Left ventricle myocardium inferior (tissue), 1 donor: ENCODE results near the gene TMEM131L. TPM values are rescaled to one million over a fixed set of nuclear protein-coding genes. Genes with fewer than 3 reads are reported as not detected.

Experiments used
- DNase-seq: peaks from one replicate; pipeline ENCODE4 v3.0.0-alpha.2; 2020
- H3K27ac ChIP-seq: fragments of 200-600 bp; replicated peaks from 2 replicates; pipeline ENCODE4 v1.8.0; 2021
- H3K27me3 ChIP-seq: fragments of 200-600 bp; 2 replicates; pipeline ENCODE4 v1.8.0; 2021; ENCODE audit warnings: low read depth
- H3K36me3 ChIP-seq: fragments of 200-600 bp; 2 replicates; pipeline ENCODE4 v1.8.0; 2021
- H3K4me1 ChIP-seq: fragments of 200-600 bp; 2 replicates; pipeline ENCODE4 v1.8.0; 2021
- H3K4me3 ChIP-seq: fragments of 200-600 bp; 2 replicates; pipeline ENCODE4 v1.8.0; 2021; ENCODE audit warnings: mild to moderate bottlenecking, moderate library complexity
- H3K9me3 ChIP-seq: fragments of 200-600 bp; replicated peaks from 2 replicates; pipeline ENCODE4 v1.8.0; 2021
- CTCF ChIP-seq: fragments of 200-600 bp; IDR thresholded peaks from 2 replicates; pipeline ENCODE4 v1.8.0; 2021; ENCODE audit warnings: antibody characterized with exemption, mild to moderate bottlenecking, borderline replicate concordance
- intact Hi-C: fragments of 100-400 bp; cut with micrococcal nuclease; formaldehyde crosslinking; loops from one replicate; pipeline ENCODE4 v1.11.0; 2022
- total RNA-seq: library from RNA; stranded (reverse); fragmentation: NEBNext Ultra II Directional; extraction: Animal tissue kit (Norgen Biotek cat#: 25700); gene quantifications from one replicate; pipeline ENCODE4 v1.2.1, GENCODE V29; 2021
- donor health status: DM: no; HTN: yes; CAD: no; lungs with severe emphysema.

TMEM131L gene
- total RNA-seq, 1 donor from 2014 or later: 14.9 TPM

DNA sequence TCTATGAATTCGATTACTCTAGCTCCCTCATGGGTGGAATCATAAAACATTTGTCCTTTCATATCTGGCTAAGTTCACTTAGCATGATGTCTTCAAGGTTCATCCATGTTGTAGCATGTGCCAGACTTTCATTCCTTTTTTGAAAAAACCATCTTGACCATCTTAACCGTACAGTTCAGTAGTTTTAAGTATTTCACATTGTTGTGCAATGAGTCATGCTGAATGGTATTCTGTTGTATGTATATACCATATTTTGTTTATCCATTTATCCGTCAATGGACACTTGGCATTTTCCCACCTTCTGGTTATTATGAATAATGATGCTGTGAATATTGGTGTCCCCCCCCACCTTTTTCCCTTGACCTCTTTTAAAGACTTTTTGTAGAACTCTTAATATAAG, 145.5 kb downstream of the TMEM131L start:
- H3K27ac ChIP-seq: no peak overlapping the region
- intact Hi-C loops: no loop called here
- no peak for DNase-seq
- peaks cover 37% of the 10 kb centered on the region for H3K36me3 ChIP-seq
- TF ChIP-seq CTCF: no peak
- no peak overlapping the region for H3K4me3 ChIP-seq
- peaks cover under 1% of the 10 kb centered on the region for H3K4me1 ChIP-seq
- H3K27me3 ChIP-seq: no peaks in the 10 kb centered on the region
- no peaks in the 10 kb centered on the region for H3K9me3 ChIP-seq

- Histone ChIP-seq H3K27me3 (no peaks in the 10 kb centered on the region), H3K27ac (no peak overlapping the region), H3K9me3 (no peaks in the 10 kb centered on the region), H3K36me3 (peaks cover 39% of the 10 kb centered on the region), H3K4me3 (no peak overlapping the region), H3K4me1 (no peaks in the 10 kb centered on the region)
- no peak for DNase-seq
- intact Hi-C loops: no loop called here
- TF ChIP-seq CTCF: no peak
These were observed 146.7 kb downstream of the TMEM131L start for GRCh38 chr4:153612878-153613277.

DNA sequence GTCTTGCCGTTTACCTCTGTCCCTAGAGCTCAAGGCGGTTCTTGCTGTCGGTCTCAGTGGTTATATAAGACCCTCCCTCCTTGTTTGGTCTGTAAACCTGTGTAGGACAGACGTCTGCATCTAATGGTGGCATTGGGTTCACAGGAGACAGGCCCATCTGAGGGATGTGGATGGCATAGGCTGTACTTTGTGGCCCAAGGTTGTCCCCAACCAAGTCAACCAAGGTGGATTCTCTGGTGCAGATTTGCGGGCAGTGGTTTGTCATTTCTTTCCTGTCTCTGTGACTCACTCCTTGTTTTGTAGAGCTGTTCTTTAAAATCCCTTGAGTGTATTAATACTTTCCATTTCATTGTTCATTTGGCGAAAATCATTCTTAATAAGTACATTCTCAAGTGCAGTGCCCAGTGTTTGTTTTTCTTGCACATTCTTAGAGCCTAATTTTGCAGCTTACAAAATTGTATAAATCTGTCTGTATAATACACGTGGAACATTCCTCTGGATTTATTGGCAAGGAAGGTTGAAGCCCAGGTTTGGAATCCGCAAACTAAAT, 149.9 kb downstream of the TMEM131L start:
- Histone ChIP-seq H3K27ac (no peak overlapping the region), H3K27me3 (no peaks in the 10 kb centered on the region), H3K4me3 (no peak overlapping the region), H3K36me3 (peaks cover 50% of the 10 kb centered on the region), H3K4me1 (no peaks in the 10 kb centered on the region), H3K9me3 (no peaks in the 10 kb centered on the region)
- TF ChIP-seq CTCF: no peak
- no peak for DNase-seq
- intact Hi-C loops: no loop called here

DNA sequence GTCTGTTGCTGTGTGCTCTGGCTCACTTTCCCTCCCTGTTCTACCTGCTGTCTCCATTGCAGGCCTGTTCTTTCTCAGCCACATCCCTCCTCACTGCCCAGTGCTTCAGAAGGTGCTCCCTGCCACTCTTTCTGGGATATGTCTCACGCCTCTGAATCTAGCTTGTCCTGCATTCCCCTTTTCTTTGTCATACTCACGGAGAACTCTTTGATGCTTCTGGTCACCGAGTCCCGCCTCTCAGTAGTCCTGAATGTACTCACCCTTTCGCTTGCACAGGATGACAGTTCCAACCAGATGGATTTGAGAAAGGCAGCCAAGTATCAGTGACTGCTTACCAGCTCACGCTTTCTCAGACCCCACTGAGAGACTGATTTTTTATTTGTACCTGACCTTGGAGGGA, 152.7 kb downstream of the TMEM131L start:
- Histone ChIP-seq H3K36me3 (peaks cover 64% of the 10 kb centered on the region), H3K4me3 (no peak overlapping the region), H3K27me3 (no peaks in the 10 kb centered on the region), H3K27ac (no peak overlapping the region), H3K9me3 (no peaks in the 10 kb centered on the region), H3K4me1 (no peaks in the 10 kb centered on the region)
- intact Hi-C loops: no loop called here
- no peak for DNase-seq
- TF ChIP-seq CTCF: no peak

GRCh38 chr4:153619811-153620210, 153.7 kb downstream of the TMEM131L start:
- no peak for TF ChIP-seq CTCF
- Histone ChIP-seq H3K4me1 (no peaks in the 10 kb centered on the region), H3K27me3 (no peaks in the 10 kb centered on the region), H3K9me3 (no peaks in the 10 kb centered on the region), H3K4me3 (no peak overlapping the region), H3K36me3 (peaks cover 70% of the 10 kb centered on the region), H3K27ac (no peak overlapping the region)
- DNase-seq: no peak
- intact Hi-C loops: no loop called here
